ENCODE measurements around the gene CASKIN2.

Gene CASKIN2

GRCh38 chr17:75518201-75518600 lies 2.9 kb upstream of the CASKIN2 start:
- FAIRE-seq: no peak

- FAIRE-seq: no peak
These were observed 2.0 kb upstream of the CASKIN2 start for GRCh38 chr17:75517297-75517865.

GRCh38 chr17:75516619-75517296 lies 1.4 kb upstream of the CASKIN2 start:
- FAIRE-seq: no peak

GRCh38 chr17:75516255-75516618 lies 900 bp upstream of the CASKIN2 start, which contains the start of gene TSEN54:
TSS of gene TSEN54 (plus strand) at chr17:75516528. CDS start at chr17:75516561, 33 bp downstream.
- FAIRE-seq: no peak

DNA sequence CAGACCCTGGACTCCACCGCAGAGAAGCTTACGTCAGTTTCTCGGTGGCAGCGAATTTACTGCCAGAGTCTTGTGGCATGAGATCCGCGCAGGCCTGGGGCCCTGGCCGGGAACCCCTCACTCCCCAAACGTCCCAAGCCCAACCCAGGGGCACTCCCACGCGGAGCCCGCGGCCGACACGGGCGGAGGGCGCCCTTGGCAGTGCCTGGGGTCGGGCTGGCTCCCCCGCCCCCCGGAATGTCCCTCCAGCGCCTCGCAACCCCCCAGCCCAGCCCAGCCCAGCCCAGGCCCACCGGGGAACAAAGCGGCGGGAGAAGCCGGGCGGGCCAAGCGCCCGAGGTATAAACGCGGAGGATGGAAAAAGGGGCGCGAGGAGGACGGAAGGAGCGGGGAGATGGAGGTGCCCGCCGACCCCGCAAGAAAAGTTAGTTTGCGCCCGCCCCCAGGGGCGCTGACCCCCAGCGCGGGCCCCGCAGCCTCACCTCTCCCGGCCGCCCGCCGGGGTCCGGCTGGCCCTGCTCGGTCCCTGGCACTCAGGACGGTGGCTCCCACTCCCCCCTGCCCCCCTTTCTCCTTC lies 330 bp downstream of the CASKIN2 start:
- FAIRE-seq: no peak

GRCh38 chr17:75514299-75514918 lies 928 bp downstream of the CASKIN2 start:
- no peak for FAIRE-seq

- FAIRE-seq: no peak
These were observed 1.7 kb downstream of the CASKIN2 start for GRCh38 chr17:75513641-75514000.

- no peak for FAIRE-seq
These were observed 2.3 kb downstream of the CASKIN2 start for GRCh38 chr17:75512926-75513640.

- no peak for FAIRE-seq
These were observed 3.4 kb downstream of the CASKIN2 start for GRCh38 chr17:75511610-75512575.

- no peak for FAIRE-seq
These were observed 4.1 kb downstream of the CASKIN2 start for GRCh38 chr17:75511270-75511609.

- no peak for FAIRE-seq
These were observed 5.6 kb downstream of the CASKIN2 start for GRCh38 chr17:75509528-75510258.

DNA sequence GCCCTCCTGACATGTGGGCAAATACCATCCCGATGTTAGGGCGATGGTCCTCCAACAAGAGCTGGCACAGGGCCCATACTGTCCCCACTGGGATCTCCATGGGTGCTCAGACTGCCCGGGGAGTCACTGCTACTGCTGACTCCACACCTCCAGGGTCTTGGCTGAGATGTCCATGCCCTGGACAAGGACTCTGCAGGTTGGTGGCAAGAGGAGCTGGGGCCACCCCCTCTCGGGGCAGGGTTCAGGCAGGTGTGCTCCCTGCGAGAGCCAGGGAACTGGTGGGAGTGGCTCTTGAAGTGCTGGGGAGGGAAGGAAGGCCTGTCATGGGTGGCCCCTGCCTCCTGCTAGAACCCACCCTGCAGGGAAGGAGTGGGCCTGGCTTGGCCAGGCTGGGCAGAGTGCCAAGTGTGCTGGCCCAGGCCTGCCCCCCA lies 6.4 kb downstream of the CASKIN2 start:
- FAIRE-seq: no peak

DNA sequence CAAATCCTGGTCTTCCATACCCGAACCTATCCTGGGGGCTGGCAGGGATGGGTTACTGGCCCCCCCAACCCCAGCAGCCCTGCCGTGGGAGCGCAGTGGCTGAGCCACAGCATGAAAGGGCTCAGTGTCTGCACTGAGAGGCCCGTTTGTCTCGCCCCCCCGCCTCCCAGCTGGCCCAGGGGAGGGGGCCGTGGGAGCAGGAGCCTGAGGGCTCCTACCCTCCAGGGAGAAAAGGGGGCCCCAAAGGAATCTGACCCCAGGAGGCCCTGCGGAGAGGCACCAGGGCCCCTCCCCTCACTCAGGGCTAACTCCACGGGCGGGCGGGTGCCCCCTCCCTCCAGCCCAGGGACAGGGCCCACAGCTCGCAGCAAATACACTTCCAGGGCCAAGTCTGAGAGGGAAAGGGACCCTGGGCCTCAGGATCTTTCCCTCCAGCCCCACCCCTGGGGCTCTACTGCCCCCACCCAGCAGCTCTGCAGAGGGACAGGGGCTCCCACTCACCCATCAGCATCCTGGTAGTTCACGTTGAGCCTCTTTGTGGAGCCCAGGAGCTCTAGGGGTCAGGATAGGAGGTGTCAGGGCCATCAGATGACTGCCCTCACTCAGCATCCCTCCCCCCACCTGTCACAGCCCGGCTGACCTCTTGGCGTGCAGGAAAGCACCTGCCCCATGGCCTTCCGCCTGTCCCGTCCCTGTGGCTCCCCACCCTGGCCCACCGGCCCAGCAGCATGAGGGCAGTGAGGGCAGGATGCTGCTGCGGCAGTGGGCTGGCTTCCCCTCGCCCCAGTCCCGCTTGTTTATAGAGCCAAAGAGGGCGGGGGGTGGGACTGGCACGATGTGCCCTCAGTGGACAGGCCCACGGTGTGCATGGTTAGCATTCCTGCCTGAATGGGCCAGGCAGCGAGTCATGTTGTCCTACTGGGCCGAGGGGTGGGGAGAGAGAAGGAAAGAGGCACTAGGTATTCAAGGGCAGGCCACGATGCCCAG lies 7.3 kb downstream of the CASKIN2 start:
- no peak for FAIRE-seq

DNA sequence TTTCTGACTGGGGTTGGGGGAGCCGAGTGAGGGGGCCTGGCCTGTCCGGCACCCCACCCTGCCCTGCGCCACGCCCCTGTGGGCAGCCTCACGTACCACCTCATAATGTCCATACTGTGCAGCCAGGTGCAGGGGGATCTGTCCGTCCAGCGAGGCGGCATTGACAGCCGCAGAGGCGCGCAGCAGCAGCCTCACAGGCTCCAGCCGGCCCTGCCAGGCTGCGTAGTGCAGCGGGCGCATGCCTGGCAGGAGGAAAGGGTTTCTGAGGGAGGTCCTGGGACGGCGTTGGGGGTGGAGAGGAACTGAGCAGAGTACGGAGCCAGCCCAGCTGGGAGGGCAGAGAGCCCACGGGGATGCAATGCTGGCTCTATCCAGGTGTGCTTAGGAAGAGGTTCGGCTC lies 8.4 kb downstream of the CASKIN2 start:
- FAIRE-seq: no peak

DNA sequence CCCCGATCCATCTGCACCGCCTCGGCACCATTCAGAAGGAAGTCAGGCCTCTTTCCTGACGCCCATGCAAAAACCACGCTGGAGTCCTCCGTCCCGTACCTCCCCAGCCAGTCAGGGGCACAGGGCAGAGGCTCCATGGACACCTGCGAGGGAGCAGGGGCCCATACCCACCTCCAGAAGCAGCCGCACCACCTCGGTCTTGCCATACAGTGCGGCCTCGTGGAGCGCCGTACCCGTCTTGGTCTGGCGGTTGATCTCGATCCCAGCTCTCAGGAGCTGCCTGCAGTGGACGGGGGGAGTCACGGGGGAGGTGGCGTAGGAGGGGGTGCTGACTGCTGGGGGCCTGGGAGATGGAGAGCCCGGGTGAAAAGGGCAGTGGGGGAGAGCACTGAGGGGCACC lies 9.2 kb downstream of the CASKIN2 start:
- FAIRE-seq: no peak

DNA sequence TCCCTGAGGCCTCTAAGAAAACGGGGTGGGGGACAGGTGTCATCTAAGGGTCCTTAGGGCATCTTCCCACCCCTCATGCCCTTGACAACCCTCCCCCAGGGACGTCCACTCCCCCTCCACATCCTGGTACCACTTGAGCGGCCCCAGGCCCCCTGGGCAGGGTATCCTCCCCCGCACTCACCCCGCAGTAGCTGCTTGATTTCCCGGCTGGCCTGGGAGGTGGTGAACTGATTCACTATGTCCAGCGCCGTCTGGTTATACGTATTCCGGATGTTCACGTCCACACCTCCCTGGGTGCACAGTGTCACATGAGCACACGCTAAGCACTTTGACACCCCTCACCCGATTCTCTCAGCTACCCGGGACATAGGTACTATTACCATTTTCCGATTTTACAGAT lies 9.7 kb downstream of the CASKIN2 start:
- FAIRE-seq: no peak

- no peak for FAIRE-seq
These were observed 10.3 kb downstream of the CASKIN2 start for GRCh38 chr17:75505152-75505409.

DNA sequence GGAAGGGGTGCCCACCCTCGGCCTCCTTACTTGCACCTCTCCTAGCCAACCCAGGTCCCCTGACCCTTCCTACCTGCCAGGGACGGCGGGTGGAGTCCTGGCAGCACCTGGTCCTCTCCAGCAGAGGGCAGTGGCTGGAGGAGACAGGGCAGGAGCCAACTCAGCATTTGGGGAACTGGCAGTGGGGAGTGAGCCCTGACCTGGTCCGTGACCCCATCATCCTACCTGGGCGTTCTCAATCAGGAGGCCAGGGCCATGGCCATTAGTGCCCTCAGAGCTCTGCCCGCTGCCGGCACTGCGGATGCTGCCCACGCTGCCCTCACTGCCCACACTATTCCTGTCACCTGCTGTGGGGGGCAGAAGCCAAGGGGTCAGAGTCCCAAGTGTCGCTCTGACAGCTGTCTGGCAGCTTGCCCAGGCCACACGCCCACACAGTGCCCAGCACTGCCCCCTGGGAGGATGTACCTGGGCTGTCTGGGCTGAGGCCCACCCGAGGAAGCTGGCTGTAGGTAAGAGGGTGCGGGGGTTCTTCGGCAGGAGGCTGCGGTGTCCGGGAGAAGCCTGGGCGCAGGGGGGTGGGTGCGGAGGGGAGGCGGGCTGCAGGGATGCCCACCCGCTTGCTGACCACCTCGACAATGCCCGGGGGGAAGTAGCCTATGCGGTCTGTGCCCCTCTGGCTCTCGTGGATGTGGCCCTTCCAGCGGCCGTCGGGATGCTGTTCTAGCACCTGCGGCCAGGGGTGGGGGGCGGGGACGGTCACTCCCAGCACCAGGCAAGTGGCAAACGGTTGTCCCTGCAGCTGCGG lies 10.8 kb downstream of the CASKIN2 start:
- no peak for FAIRE-seq

GRCh38 chr17:75503976-75504346 lies 11.4 kb downstream of the CASKIN2 start:
- no peak for FAIRE-seq

Data from islet of Langerhans (tissue), 1 donor.